22Rv1 (cell line): ENCODE data around the gene MGST3.
A peak's percentile ranks its signal among the peaks of the same experiment; 100 is the strongest.

ENCODE experiments used
- CTCF ChIP-seq: fragments of 450-650 bp; IDR thresholded peaks from 2 replicates; pipeline ENCODE4 v1.5.1; 2017; ENCODE audit warnings: mild to moderate bottlenecking
- ZFX ChIP-seq: fragments of 450-650 bp; IDR thresholded peaks from 2 replicates; pipeline ENCODE4 v1.6.1; 2017; ENCODE audit warnings: antibody characterized with exemption, borderline replicate concordance

DNA sequence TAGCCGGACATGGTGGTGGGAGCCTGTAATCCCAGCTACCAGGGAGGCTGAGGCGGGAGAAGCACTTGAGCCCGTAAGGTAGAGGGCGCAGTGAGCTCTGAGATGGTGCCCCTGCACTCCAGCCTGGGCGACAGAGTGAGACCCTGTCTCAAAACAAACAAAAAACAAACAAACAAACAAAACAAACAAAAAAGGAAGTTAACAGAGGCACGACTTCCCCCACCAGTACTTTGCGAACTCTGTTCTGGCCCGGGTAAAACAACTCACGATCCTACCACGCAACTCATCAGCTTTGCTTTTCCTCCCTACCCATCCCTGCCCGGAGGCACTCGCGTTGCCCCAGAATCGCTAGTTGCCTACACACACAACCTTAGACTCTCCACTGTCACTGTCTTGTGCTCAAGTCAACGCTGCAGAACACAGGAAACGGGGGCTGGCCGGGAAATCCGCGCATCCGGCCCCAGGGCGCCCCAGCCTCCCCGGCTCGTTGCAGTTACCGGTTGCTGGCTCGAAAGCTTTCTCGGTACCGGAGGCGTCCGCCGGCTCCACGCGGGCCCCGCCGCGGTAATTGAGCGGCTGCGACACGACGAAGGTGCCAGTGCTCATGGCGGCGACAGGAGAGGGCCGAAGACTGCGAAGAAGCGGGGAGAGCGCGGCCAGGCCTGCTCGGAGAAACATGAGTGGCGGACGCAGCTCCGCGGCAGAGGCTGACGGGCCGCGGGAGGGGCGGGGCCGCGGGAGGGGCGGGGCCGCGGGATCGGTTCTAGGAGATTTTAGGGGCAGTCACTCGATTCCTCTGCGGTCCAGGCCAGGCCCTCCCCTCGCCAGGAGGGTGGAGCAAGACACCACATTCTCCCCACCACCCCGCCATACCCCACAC lies 67.1 kb downstream of the MGST3 start, which contains the start of gene ALDH9A1:
- TF ChIP-seq CTCF (peak; percentile 85), ZFX (no peak)
